Femur (tissue), 1 donor: ENCODE results near the gene MAN1A2.
"Not testable (repeated sequence)": the region's sequence is repeated elsewhere in the genome, so short reads cannot be mapped to it uniquely, and the experiment has no call there.

Experiments
- DNase-seq: peaks from one replicate; pipeline ENCODE4 v3.0.0-alpha.2; 2017

Gene MAN1A2

DNA sequence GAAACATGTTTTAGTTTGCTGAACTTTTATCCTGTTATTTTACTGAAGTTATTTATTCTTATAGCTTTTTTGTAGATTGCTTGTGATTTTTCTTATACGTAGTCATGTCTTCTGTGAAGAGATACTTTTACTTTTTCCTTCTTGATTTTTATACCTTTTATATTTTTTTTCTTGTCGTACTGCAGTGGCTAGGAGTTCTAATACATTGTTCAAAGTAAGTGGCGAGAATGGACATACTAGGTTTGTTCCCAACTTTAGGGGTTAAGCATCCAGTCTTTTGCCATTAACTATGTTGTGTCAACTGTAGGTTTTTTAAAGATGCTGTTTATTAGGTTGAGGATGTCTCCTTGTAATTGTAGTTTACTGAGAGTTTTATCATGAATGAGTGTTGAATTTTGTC, 36.3 kb downstream of the MAN1A2 start:
- no peak for DNase-seq

DNA sequence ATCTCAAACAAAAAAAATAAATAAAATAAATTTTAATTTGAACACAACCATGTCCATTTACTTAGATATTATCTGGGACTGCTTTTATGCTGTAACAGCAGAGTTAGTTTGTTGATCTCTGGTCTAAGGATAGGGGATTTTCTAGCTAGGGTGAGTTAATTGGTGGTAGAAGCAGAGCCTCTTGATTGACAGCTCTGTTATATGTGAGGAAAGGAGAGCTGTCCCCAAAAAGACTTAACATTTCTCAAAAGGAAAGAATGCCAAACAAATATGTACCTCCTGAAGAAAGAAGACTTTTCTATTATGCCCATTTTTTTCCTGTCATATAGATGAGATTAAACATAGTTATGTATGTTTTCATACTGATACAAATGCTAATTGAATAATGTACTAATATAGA, 37.8 kb downstream of the MAN1A2 start:
- no peak for DNase-seq

DNA sequence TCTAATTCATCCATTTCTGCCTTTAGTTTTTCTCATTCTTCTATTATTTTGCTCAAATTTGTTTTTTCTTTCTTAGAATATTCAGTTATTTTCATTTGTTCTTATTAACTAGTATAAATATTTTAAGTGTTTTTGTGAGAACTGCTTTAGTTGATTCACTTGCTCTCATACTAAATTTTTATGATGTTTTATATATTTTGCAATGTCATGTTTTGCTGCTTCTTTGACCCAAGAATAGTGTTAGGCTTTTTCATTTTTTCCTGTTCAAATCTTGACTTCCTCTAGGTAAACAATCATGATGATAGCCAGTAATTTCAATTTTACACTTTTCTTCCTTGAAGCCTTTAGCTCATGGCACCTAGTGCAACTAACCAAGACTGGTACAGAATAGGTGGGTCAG, 45.2 kb downstream of the MAN1A2 start:
- DNase-seq = no peak

DNA sequence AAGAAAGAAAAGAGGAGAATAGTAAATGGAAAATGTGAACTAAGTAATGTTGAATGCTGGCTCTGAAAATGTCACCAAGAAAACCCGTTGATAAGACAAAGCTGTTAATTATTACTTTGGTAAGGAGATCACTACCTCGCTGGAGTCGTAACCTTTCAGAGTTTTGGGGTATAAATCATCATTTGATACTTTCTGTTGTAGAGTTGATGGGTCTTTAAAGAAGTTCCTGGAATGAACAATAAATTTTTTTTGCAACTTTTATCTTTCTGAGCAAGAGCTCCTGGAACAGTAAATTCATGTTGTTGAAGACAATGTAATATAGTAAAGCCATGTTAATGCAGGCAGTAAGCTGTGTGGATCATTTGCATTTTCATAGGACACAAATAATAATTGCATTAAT, 46.2 kb downstream of the MAN1A2 start:
- no peak for DNase-seq

DNA sequence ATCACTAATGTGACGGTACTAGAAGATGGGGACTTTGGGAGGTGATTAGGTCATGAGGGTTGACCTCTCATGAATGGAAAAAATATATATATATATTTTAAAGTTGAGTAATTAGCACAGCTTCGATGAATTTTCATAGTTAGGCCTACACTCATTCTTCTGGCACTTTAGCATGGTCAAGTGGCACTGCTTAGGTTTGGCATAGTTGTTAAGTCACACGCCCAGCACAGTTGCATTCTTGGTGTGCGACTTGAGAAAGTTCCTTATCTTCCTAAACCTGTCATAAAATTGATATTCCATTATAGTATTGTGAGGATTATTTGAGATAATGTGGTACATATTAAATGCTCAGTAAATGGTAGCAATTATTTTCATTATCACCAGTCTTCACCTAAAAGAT, 47.7 kb downstream of the MAN1A2 start:
- DNase-seq = no peak

DNA sequence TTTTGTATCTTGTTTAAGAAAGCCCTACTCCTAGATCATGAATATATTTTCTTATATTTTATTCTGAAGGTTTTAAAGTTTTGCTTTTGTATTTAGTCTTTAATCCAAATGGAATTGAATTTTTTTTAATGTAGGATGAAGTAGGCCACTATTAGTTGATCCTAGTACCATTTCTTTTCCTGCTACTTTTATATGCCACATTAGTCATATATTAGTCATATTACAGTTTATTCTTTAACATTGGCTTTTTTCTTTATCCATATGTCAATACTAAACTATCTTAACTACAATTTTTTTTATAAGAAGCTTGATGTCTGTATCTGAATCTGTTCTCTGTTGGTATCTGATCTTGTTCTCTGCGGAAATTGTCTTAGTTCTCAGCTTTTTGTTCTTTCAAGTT, 48.8 kb downstream of the MAN1A2 start:
- no peak for DNase-seq

DNA sequence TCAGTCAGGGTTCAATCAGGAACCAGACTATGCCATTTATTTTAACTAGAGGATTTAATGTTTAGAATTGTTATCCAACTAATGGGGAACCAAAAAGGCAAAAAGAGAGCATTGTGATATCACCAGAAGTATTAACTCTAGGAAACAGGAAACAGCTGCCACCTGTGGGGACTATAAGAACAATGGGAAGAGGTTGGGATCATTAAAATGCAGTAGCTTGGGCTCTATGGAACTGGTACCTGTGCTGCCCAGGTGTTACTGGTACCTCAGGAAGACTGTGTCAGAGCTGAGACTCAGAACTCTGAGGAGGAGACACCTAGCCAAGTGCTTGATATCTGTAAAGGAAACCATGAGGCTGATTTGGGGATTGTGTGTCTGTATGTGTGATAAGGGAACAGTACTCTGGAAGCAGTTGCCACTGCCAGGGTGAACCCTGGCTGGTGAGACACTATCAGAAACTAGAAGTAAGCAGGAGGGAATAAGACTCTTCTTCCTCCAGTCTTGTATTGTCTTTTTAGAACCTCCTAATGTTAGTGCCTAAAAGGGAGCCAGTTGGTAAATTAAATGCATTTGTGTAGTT, 49.4 kb downstream of the MAN1A2 start:
- DNase-seq = no peak

DNA sequence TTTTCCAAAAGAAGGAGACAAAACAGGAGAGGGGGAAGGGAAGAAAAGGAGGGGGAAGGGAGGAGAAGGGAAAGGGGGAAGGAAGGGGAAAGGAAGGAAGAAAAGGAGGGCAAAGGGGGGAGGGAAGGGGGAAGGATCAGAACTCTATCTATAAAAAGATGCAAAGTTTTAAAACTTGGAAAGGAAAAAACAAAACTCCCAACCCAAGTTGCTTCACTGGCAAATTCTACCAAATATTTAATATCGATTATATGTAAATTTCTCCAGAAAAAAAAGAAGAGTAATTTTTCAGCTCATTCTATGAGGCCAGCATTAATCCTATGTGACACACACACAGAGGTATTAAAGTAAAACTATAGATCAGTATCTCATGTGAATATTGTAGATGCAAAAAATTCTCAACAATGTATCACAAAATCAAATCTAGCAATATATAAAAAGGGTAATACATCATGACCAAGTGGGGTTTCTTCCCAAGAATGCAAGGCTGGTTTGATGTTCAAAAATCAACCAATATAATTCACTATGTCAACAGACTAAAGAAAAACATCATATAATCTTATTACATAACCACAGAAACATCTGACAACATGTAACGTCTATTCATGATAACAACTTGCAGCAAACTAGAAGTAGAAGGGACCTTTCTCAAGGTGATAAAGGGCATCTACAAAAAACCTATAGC, 57.9 kb downstream of the MAN1A2 start:
- no peak for DNase-seq

DNA sequence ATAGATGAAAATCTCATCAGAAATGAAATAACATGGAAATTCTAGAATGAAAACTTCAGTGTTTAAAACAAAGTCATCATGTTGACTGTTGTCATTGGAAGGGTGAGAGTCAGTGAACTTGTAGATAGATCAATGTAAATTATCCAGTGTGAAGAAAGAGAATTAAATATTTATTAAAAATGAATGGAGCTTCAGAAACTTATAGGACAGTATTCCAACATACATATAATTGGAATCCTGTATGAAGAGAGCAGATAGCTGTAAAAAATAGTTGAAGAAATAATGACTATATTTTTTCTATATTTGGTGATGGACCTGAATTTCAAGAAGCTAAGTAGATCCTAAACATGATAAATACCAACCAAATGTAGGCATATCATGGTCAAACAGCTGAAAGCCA, 60.0 kb downstream of the MAN1A2 start:
- no peak for DNase-seq

DNA sequence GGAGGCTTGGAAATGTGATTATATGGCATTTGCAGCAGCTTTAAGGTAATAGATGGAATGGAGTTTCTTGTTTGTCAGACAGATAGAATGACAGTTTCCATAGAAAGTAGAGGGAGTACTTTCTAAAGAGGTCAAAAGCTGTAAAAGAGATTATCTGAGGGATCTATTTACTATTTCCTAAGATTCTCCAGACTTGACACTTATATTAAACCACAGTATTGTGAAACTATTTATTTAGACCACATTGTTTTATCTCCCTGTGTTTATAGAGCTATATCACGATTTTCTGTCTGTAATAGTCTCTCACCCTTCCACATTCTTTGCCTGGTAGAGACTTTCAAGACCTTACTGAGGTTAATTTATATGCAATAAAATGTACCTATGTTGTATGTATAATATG, 66.7 kb downstream of the MAN1A2 start:
- no peak for DNase-seq

DNA sequence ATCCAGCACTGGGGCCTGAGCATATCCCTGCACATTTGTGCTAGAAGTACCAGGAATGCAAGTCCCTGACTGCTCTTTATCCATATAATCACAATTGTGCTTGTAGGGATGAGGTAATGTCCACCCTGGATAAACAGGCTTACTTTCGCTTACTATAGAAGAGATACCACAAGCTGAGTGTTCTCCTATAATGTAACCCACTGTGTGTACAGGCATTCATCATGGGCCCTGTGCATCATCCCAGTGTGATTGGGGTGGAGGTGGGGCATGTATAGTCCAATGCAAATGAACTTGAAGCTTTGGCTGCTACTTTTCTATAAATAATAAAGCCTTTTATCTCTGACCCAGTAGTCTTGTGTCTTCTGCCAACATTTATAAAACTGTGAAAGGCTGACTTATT, 69.3 kb downstream of the MAN1A2 start:
- no peak for DNase-seq

DNA sequence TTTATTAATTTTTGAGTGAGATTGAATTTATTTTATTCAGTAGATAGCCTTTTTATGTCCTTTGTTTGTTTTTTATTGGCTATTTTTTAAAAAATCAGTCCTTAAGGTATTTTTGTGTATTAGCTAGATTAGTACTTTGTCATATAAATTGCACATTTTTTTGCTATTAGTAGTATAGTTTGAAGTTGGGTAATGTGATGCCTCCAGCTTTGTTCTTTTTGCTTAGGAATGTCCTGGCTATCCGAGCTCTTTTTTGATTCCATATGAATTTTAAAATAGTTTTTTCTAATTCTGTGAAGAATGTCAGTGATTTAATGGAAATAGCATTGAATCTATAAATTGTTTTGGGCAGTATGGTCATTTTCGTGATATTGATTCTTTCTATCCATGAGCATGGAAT, 80.4 kb downstream of the MAN1A2 start:
- DNase-seq = no peak

DNA sequence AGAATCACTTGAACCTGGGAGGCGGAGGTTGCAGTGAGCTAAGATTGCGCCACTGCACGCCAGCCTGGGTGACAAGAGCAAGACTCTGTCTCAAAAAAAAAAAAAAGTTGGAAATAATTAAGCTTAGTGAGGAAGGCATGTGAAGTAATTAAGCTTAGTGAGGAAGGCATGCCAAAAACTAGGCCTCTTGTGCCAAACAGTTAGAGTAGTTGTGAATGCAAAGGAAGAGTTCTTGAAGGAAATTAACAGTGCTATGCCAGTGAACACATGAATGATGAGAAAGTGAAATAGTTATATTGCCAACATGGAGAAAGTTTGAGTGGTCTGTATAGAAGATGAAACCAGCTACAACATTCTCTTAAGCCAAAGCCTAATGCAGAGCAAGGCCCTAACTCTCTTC, 85.0 kb downstream of the MAN1A2 start:
- DNase-seq = no peak

DNA sequence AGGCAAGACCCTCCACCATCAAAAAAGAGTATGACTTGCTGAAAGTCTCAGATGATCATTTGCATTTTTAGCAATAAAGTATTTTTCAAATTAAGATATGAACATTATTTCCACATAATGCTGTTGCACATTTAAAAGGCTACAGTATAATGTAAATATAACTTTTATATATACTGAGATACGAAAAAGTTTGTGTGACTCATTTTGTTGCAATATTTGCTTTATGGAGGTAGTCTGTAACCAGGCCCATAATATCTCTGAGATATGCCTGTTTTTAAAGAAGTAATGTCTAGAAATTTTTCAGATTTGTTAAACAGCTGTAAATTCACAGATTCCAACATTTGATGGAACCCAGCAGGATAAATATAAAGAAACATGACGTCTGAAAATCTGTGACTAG, 86.7 kb downstream of the MAN1A2 start:
- no peak for DNase-seq

DNA sequence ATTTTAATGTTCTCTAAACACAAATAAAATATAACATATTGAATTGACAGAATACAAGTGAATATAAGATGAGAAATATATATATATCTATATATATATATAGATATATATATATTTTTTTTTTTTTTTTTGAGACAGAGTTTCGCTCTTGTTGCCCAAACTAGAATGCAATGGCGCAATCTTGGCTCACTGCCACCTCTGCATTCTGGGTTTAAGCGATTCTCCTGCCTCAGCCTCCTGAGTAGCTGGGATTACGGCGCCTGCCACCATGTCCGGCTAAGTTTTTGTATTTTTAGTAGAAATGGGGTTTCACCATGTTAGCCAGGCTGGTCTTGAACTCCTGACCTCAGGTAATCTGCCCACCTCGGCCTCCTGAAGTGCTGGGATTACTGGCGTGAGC, 91.2 kb downstream of the MAN1A2 start:
- not testable (repeated sequence) for DNase-seq

DNA sequence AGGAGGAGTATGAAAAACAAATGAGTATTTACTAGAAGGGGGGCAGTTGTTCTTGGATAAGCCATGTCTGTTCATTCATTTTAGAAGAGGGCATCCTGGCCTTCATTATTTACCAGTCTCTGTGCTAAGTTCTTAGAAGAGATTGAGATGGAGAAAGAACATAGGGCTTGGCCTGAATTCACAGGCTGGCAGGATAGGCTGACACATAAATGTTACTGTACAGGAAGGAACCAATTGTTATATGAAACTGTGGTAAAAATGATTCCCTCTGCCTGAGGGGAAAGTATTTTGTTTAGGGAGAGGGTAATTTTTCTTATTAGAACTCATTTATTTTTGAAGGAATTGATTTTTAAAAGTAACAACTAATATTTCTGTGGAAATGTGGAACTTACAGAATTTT, 99.5 kb downstream of the MAN1A2 start:
- DNase-seq = no peak

DNA sequence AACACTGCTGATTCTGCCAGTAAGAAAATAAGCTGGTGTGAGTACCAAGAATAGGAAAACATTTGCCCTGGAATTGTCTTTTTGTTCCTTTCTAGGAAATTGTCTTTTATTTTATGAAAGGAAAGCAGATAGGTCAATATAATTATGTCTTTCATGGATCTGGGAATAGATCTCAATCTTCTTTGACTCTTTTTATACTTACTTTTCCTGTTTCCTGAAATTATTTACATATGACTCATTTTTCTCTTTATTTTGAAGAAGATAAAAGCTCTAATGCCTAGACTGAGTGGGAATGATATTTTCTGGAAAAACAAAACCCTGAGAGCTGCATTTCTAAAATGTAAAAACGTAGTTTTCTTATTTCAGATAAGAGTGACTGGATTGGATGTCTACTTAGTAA, 100.1 kb downstream of the MAN1A2 start:
- DNase-seq = no peak

DNA sequence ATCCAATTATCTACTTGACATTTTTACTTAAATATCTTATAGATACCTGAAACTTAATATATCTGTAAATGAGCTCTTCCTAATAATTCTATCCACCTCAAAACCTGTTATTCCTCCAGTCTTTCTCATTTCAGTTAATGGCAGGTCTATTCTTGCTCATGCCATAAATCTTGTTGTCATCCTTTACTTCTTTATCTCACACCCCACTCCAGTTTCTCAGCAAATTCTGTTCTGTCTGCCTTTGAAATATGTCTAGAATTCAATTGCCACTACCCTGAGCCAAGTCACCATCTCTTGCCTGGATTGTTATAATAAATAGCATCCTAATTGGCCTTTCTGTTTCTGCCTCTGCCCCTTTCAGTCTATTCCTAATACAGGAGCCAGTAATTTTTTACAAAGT, 105.8 kb downstream of the MAN1A2 start:
- no peak for DNase-seq

DNA sequence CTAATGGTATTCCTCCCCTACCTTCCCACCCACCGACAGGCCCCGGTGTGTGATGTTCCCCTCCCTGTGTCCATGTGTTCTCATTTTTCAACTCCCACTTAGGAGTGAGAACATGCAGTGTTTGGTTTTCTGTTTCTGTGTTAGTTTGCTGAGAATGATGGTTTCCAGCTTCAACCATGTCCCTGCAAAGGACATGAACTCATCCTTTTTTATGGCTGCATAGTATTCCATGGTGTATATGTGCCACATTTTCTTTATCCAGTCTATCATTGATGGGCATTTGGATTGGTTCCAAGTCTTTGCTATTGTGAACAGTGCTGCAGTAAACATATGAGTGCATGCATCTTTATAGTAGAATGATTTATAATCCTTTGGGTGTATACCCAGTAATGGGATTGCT, 108.2 kb downstream of the MAN1A2 start:
- not testable (repeated sequence) for DNase-seq

DNA sequence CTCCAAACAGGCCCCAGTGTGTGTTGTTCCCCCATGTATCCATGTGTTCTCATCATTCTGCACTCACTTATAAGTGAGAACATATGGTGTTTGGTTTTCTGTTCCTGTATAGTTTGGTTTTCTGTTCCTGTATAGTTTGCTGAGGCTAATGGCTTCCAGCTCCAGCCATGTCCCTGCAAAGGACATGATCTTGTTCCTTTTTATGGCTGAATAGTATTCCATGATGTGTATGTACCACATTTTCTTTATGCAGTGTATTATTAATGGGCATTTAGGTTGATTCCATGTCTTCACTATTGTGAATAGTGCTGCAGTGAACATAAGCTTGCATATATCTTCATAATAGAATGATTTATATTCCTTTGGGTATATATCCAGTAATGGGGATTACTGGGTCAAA, 111.8 kb downstream of the MAN1A2 start:
- no peak for DNase-seq

DNA sequence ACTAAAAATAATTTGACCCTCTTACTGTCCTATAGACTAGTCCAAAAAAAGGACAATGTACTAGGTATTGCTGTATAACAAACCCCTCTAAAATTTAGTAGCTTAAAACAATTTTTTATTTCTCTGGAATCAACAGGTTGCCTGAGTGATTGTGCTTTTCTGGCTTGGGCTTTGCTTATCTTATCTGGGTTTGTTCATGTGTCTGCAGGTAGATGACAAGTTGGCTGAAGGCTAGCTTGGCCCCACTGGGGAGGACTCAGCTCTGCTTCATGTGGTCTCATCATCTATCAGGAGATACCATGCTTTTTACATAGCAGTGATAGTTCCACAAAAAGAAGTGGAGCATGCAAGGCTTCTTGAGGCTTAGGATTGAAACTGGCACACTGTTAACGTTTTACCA, 114.2 kb downstream of the MAN1A2 start:
- DNase-seq = no peak

DNA sequence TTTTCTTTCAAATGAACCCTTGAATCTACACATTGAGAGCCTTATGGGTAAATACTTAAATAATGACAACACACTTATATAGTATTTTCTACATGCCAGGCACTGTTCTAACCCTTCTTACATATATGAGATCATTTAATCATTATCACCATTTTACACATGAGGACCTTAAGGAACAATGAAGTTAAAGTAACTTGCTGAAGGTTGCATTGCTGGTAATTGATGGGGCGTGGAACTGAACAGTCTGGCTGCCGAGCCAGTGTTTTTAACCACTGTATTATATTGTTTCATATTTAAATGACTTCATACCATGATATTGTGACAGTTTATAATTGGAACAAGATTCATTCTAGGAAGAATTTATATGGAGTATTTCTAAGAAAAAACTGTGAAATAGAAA, 126.7 kb downstream of the MAN1A2 start:
- no peak for DNase-seq

DNA sequence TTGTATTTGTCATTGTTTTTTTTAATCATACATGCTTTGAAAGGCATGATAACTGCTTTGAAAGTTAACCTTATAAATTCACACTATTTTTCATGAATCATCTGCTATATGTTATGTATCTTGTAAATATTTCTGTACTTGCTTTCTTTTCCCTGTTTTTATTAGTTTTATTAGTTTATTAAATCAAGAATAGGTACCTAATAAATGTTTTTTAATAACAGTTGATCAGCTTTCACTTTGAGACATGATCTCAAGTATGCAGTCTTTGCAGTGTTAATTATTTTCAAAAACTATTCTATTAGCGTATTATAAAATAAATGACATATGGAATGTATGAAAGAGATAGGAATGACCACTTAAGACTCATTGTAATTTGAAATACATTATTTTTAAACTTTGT, 127.8 kb downstream of the MAN1A2 start:
- no peak for DNase-seq

DNA sequence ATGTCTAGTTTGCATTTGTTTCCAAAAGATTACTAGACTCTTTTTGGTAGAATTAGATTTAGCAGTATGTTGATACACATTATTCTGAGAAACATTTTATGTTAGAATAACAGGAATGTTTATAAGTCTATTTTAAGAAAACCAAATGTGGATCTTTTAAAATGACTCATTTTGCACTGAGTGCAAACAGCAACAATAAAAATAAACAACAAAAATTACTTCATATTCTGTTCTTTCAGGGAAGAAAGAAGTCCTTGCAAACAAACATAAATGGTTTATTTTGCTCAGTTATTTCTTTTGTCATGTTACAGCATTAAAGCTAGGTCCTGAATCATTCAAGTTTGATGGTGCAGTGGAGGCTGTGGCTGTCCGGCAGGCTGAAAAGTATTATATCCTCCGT, 131.8 kb downstream of the MAN1A2 start:
- no peak for DNase-seq

DNA sequence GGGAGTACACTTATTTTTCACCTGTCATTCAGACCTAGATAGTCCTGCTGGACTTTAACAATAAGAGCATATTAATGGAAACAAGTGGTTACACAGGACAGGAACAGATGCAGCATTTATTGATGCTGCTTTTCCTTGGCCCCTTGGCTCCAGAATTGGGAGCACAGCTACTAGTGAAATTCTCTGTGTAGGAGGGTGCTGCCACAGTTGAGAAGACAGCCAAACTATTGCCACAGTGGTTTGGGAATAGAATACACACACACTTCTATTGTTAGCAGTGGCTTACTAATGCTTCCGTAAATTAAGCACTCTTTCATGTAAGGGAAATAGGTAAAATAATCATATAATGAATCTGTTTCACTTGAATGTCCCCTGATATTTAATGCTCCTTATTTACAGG, 133.3 kb downstream of the MAN1A2 start:
- no peak for DNase-seq
